ENCODE data around the gene PTCSC3. TPM values are rescaled to one million over a fixed set of nuclear protein-coding genes. Genes with fewer than 3 reads are reported as not detected.

PTCSC3 gene
- total RNA-seq, 1 experiment from 2014 or later: not detected

DNA sequence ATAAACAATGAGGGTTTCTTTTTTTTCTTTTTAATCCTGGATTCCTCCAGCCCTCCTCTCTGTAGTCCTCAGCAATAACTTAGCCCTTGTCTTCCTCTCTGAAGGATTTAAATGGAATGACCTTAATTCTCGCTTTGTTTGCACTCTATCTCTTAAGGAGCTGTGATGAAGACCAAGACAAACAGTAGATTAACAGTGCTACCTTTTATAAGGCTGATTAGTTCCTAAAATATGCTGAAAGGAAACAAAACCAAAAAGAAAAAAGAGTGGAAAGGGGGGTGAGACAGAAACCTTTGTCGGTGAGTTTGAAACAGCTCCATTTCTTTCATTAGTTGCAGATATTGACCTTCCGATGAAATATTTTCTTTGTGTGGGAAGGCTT, 38.7 kb upstream of the PTCSC3 start:
- no peak for TF ChIP-seq CTCF (conservative IDR thresholded peaks at IDR 0.05; ENCODE audit: low read depth, low read length)
- TF ChIP-seq EZH2phosphoT487 (IDR thresholded peaks at IDR 0.05; ENCODE audit: borderline replicate concordance, low read length): no peak
- TF ChIP-seq EZH2 (IDR thresholded peaks at IDR 0.05; ENCODE audit: low read length, unreplicated experiment): no peak
- no peaks in the 10 kb centered on the region for H3K79me2 ChIP-seq (ENCODE audit: low read length)
- peaks cover 43% of the 10 kb centered on the region for H3K4me1 ChIP-seq (ENCODE audit: insufficient read depth, low read length)
- H2AFZ ChIP-seq (ENCODE audit: low read length): no peak overlapping the region
- no peak overlapping the region for H3K9ac ChIP-seq (ENCODE audit: low read length)
- peak overlapping the region; percentile 65 for H3K4me2 ChIP-seq (ENCODE audit: low read length)
- POLR2A ChIA-PET (ENCODE audit: unreplicated experiment): interaction anchor here (0.5 to 0.7 kb wide), 3 partner anchors 99 to 1028 kb away, joined by 3 to 6 read pairs (median 5); no protein-coding TSS in a partner anchor
- H3K27me3 ChIP-seq (ENCODE audit: low read length): peaks cover 20% of the 10 kb centered on the region; the same call in 1 of the 2 replicates
- BruUV-seq (replicated peaks): no TSS peak
- H4K20me1 ChIP-seq (ENCODE audit: low read length): no peaks in the 10 kb centered on the region
- no peaks in the 10 kb centered on the region for H3K9me2 ChIP-seq (replicated peaks; ENCODE audit: low read length)
- H3F3A ChIP-seq (ENCODE audit: low read length, unreplicated experiment): no peaks in the 10 kb centered on the region
- H3K27ac ChIP-seq (ENCODE audit: low read length): peak overlapping the region; percentile 33; the same call in 1 of the 2 replicates
- intact Hi-C loops (cut with micrococcal nuclease): loop anchor here (1.0 to 2.0 kb wide), 4 partner anchors 13 to 336 kb away; partner anchors contain the start of gene MBIP
- H3K9me3 ChIP-seq (ENCODE audit: low read length): no peaks in the 10 kb centered on the region
- CTCF ChIA-PET: interaction anchor here (1.2 kb wide), 1 partner anchor 159 kb away, joined by 7 read pairs; no protein-coding TSS in a partner anchor
- ATAC-seq (peak; percentile 84), DNase-seq (peak; percentile 75)
- peak overlapping the region; percentile 37; the same call in 1 of the 2 replicates for H3K4me3 ChIP-seq (ENCODE audit: low read length)
- no peaks in the 10 kb centered on the region for H3K36me3 ChIP-seq (ENCODE audit: low read depth, low read length)

- intact Hi-C loops (cut with micrococcal nuclease): loop anchor here (1.0 to 2.0 kb wide), 5 partner anchors 14 to 336 kb away; partner anchors contain the start of gene MBIP
- Histone ChIP-seq H2AFZ (ENCODE audit: low read length) (no peak overlapping the region), H3K4me1 (ENCODE audit: insufficient read depth, low read length) (peaks cover 43% of the 10 kb centered on the region), H3K27me3 (ENCODE audit: low read length) (peaks cover 26% of the 10 kb centered on the region; the same call in 1 of the 2 replicates), H3K9me2 (replicated peaks; ENCODE audit: low read length) (no peaks in the 10 kb centered on the region), H3F3A (ENCODE audit: low read length, unreplicated experiment) (no peaks in the 10 kb centered on the region), H3K4me3 (ENCODE audit: low read length) (peak overlapping the region; percentile 37; the same call in 1 of the 2 replicates), H3K79me2 (ENCODE audit: low read length) (no peaks in the 10 kb centered on the region), H3K27ac (ENCODE audit: low read length) (peak overlapping the region; percentile 33; the same call in 1 of the 2 replicates), H3K36me3 (ENCODE audit: low read depth, low read length) (no peaks in the 10 kb centered on the region), H3K9me3 (ENCODE audit: low read length) (no peaks in the 10 kb centered on the region), H3K4me2 (ENCODE audit: low read length) (peak overlapping the region; percentile 65), H4K20me1 (ENCODE audit: low read length) (no peaks in the 10 kb centered on the region), H3K9ac (ENCODE audit: low read length) (no peak overlapping the region)
- peak; percentile 49 for ATAC-seq
- ChIA-PET POLR2A (ENCODE audit: unreplicated experiment) (interaction anchor here (0.6 to 0.7 kb wide), 2 partner anchors 100 to 104 kb away, joined by 5 to 6 read pairs; no protein-coding TSS in a partner anchor), CTCF (interaction anchor here (0.6 to 1.2 kb wide), 2 partner anchors 159 to 339 kb away, joined by 5 to 7 read pairs; no protein-coding TSS in a partner anchor)
- DNase-seq: peak; percentile 47
- BruUV-seq (replicated peaks): no TSS peak
- TF ChIP-seq CTCF (conservative IDR thresholded peaks at IDR 0.05; ENCODE audit: low read depth, low read length) (no peak), EZH2 (IDR thresholded peaks at IDR 0.05; ENCODE audit: low read length, unreplicated experiment) (no peak), EZH2phosphoT487 (IDR thresholded peaks at IDR 0.05; ENCODE audit: borderline replicate concordance, low read length) (no peak)
Observed at GRCh38 chr14:36214476-36215216, 38.1 kb upstream of the PTCSC3 start.
